HG02840 (cell line): ENCODE data around the gene AFF3.

Experiments used
- ATAC-seq: cut with Tn5 transposase; IDR thresholded peaks from one replicate; pipeline ENCODE4 v1.9.1; 2021; ENCODE audit warnings: mild to moderate bottlenecking, moderate library complexity, moderate number of reproducible peaks; ENCODE audit not compliant: unreplicated experiment, low FRiP score

Gene AFF3

DNA sequence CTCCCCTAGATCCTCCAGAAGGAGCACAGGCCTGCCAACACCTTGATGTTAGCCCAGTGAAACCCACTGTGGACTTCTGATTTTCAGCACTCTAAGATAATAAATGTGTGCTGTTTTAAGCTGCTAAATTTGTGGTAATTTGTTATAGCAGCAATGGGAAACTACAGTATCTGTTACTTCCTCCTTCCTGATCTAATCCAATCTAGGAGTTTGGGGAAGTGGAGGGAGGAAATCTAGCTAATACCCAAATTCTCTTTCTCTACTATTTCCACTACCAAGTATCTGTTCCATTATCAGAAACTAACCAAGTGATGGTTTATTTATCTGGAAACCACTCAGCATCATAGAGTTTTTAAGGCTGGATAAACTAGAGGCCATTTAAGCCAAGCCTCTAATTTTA, 64.9 kb downstream of the AFF3 start:
- no peak for ATAC-seq

DNA sequence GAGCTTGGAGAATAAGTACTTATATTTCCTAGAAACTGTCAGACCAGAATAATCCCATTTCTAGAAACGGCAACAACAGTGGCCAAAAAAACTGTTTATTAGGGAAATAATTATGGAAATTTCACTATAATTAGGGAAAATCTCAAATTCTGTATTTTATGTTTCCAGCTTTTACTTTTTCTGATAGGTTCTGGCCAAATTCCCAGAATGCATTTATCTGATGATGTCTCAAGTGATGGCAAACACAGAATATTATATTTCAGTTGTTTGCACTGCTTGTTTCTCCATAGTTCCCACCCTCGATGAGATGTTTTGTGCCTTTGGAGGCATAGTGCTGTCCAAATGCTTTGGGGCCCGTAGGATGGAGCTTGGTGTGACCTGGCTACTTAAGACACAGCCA, 66.9 kb downstream of the AFF3 start:
- ATAC-seq: no peak

DNA sequence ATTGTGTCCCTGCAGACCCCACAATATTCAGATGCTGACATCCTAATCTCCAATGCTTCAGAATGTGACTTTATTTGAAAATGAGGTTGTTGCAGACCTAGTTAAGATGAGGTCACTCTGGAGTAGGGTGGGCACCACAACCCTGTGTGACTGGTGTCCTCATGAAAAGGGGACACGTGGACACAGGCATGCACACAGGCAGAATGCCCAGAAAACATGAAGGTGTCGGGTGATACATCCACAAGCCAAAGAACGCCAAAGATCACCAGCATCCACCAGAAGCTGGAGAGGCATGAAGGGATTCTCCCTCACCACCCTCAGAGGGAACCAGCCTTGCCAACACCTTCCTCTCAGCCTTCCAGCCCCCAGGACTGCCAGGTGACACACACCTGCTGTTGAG, 69.3 kb downstream of the AFF3 start:
- no peak for ATAC-seq

DNA sequence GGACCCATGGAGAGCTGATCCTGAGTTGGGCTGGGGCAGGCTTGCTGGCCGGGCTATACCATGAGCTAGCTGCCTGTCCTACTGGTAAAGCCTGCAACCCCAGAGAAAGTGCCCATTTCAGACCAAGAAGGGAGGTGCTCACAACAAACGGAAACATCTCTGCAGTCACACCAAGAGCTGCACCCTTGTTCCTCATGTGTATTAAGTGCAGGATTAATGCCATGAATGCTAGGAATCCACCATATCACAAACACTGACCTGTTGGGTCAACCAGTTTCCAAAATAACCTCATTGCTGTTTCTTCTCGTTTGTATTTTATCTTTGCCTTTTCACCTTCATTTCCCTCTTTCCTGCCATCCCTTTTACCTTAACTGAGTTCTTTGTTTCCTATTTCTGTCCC, 69.9 kb downstream of the AFF3 start:
- ATAC-seq: no peak

GRCh38 chr2:100071335-100072043, 70.9 kb downstream of the AFF3 start:
- no peak for ATAC-seq

DNA sequence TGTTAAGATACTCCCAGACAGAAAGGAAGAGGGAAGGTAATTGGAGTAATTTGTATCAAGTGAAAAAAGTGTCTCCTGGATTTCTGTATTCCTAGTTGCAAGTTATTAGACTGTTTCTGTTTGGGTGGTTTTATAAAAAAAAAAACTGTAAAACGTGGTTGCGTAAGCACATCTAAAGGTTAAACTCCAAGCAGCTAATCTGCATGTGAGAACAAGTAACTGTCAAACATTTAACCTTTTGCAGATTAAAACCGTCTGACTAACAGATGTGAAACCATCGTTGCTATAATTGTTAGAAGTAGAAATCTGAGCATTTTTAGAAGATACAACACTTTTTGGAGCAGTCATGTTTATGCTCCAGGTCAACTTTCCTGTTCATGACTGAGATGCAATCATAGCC, 72.3 kb downstream of the AFF3 start:
- no peak for ATAC-seq

DNA sequence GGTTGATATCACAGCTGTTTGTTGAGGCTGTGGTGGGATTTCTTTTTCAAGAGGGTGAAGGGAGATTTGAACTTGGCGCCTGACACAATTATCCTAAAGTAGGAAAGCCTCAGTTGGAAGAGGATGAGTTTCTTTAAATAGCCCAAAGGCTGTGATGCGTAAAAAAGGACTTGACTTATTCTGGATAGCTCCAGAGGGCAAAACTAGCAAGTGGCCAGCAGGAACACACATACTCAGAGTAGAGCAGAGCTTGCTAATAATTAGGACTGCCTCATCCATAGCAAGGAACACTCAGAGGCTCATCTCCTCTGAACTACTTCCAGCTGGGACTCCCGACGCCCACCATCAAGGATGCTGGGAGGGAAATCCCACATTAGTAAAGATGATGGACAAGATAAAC, 74.0 kb downstream of the AFF3 start:
- no peak for ATAC-seq

DNA sequence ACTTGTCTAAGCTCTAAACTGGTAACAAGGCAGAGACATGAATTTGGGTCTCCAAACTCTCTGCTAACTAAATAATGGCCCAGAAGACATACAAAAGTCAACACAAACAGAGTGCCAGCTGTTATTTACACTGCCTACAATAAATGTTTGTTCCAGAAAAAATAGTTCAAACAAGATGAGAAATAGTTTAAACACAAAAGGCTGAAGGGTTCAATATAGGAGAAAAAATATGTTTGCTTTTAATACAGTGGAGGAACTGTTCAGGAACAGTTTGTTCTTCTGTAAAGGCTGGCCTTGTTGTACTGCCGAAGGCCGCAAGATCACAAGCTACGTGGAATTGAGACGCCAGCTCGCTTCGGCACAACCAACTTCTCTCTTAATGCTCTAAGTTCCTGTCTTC, 74.6 kb downstream of the AFF3 start:
- ATAC-seq: no peak

DNA sequence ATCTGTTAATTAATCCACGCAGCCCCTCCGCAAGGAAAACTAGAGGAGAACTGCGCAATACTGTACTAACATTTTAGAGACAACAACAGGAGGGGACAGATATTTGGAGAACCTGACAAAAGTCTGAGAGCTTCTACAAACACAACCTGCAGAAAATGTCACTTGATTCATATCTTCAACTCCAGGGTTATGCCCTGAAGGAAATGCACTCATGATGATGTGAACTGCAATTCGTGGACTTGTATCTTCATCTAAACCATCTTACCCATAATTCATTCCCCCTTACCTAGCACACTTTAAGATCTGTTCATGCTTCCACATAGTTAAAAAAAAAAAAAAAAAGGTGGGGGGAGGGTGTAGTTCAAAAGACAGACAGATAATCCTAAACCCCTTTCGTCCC, 75.5 kb downstream of the AFF3 start:
- no peak for ATAC-seq

DNA sequence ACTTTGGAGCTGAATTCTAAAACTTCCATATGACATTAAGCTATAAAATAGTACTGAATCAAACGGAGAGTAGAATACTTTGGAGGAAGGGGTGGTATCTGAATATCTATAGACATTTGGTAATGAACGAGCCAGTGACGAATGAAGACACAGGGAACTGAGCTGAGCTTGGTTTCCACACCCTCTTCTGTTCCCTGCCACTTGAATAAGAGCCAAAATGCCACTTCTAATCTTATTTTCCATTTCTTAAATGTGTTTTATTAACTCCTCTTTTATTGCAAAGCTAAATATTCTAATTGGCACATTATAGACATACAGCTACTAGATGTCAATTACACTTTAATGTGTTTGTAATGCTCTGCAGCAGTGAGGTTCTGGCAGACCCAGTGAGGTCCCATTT, 76.1 kb downstream of the AFF3 start:
- ATAC-seq: no peak

DNA sequence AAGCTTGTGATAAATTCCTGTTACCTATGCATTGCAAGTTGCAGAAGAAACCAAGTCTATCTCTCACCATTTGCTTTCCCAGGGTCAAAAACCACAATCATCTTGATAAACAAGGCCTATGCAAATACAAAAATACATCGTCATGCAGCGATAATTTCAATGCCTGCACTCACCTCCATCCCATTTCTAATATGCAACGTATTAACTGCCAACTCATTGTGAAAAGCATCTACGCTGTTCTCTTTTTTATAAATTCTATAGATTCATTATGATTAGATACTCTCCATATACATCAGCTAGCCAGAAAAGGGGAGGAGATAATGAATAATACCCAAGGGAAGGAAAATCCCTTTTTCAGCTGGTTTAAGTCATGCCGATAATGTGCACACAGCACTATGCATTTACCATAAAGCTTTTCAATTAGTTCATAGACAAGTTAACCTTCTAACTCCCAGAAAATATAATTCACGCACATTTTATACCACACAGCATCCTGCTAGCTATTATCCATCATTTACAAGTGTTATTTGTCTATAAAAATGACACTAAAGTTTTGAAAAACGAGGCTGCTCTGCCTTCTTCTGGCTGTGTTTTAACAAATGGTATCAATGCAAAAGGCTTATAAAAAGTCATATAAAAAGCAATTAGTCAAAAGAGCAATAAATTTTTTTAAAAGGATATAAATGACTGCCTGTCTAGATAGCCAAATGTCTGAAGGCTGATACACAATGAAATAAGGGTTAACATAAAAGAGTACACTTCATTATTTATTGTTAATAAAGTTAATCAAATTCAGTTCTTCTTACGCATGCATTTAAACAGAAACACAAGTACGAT, 77.6 kb downstream of the AFF3 start:
- no peak for ATAC-seq

GRCh38 chr2:100064165-100064564, 78.2 kb downstream of the AFF3 start:
- ATAC-seq: no peak

GRCh38 chr2:100063459-100063953, 78.9 kb downstream of the AFF3 start:
- ATAC-seq: no peak

DNA sequence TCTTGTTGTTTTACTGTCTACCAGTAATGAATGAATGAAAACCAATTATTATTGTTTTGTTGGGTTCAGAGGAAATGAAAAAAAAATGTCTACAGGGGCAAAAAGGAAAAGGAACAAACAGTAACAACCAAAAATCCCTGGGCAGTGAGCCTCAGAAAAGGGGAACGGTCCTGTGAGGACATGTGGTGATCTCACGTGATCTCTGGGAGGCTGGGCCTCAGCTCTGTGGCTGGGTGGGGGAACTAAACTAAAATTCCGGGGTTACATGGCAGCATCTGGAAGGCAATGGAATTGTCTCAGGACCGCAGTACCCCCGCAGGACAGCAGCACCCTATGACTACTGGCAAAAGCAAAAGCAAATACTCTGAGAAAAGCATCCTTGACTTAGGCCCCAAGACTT, 80.1 kb downstream of the AFF3 start:
- no peak for ATAC-seq

GRCh38 chr2:100060875-100061274, 81.5 kb downstream of the AFF3 start:
- no peak for ATAC-seq

GRCh38 chr2:100059638-100060037, 82.8 kb downstream of the AFF3 start:
- ATAC-seq: no peak

GRCh38 chr2:100057901-100058261, 84.5 kb downstream of the AFF3 start:
- no peak for ATAC-seq

GRCh38 chr2:100054426-100054825, 88.0 kb downstream of the AFF3 start:
- no peak for ATAC-seq

DNA sequence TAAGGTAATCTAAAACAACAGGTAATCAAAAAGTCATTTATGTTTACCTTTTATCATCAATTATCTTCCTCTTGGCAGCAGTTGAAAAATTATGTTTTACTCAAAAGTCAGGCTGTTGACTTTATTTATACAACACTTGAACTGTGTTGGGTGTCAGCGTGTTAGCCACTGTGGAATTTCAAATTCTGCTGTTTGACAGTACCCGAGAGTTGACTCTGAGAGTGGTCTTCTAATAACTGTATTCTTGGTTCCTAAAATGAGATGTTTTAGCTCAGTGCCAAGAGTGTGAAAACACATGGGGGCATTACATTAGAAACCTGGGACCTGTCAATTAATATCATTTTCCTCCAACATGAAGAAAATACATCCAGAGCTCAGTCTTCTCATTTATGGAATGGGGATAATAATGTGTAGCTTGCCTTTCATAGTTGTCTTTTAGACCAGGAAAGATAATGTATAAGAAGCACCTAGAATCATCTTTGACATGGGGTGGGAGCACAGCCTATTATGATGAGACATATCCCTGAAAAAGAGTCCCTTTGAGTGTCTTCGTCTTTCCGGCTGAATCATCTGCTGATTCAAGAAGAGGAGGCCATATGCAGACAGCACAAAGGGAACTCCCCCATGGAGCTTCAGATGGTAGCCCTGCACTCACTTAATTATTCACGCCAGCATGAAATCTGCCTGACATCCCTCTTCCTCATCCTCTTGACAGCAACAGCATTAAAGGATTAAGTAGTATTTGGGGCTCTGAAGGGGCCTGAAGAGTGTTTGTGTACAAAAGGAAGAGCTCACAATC, 89.1 kb downstream of the AFF3 start:
- no peak for ATAC-seq

DNA sequence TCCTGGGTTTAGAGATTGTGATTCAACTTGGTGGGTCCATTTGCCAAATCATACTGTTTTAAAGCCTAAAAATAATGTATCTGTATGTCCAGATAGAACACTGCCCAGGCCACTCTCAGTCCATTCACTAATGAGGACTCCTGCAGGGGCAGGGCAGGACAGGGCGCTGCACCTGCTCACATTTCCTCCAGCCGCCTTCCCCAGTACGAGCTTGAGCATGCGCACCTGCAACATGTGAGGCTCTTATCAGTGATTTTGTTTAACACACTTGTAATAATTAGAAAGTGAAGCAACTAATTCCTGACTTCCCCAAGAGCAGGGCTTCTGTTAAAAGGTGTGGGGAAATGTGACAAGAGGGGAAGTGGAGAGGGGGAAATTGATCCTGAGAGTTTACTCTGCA, 89.7 kb downstream of the AFF3 start:
- no peak for ATAC-seq

- no peak for ATAC-seq
These were observed 91.1 kb downstream of the AFF3 start for GRCh38 chr2:100051253-100051652.
